PC-3 (cell line): Measurements from ENCODE around the gene GLT8D1. TPM values are rescaled to one million over a fixed set of nuclear protein-coding genes. Genes with fewer than 3 reads are reported as not detected.

ENCODE experiments used
- ATAC-seq: fragments of 200-7000 bp; cut with Tn5 transposase; 2 replicates; pipeline ENCODE4 v1.9.1; 2020; ENCODE audit warnings: mild to moderate bottlenecking, moderate library complexity
- BruUV-seq: library from RNA; stranded (reverse); fragments of 400-500 nt; replicated peaks from 2 replicates; lab custom pipeline; 2021; lab: Mats Ljungman, UMichigan
- CTCF ChIA-PET: fragments of 300-600 bp; sonication (Branson Sonifier 250); formaldehyde crosslinking; loops from one replicate; lab custom pipeline; 2022; ENCODE audit warnings: antibody characterized with exemption; lab: Charles Lee
- POLR2A ChIA-PET: fragments of 300-600 bp; sonication (Branson Sonifier 250); formaldehyde crosslinking; loops from one replicate; lab custom pipeline; 2022; ENCODE audit warnings: antibody characterized with exemption; ENCODE audit not compliant: unreplicated experiment; lab: Charles Lee
- DNase-seq: peaks from one replicate; pipeline ENCODE4 v3.0.0-alpha.2; 2015
- H2AFZ ChIP-seq: fragments of 300-600 bp; sonication (generic); 2 replicates; pipeline ENCODE4 v1.6.0; 2016; ENCODE audit warnings: antibody characterized with exemption, low read length
- H3F3A ChIP-seq: fragments of 300-600 bp; sonication (generic); one replicate; pipeline ENCODE4 v1.6.0; 2017; ENCODE audit warnings: antibody characterized with exemption, low read length, control low read depth, mild to moderate bottlenecking; ENCODE audit not compliant: unreplicated experiment
- H3K27ac ChIP-seq: fragments of 300-600 bp; sonication (generic); 2 replicates; pipeline ENCODE4 v1.5.1; 2016; ENCODE audit warnings: mild to moderate bottlenecking, low read length
- H3K27me3 ChIP-seq: fragments of 300-600 bp; sonication (generic); 2 replicates; pipeline ENCODE4 v1.6.1; 2016; ENCODE audit warnings: low read length, mixed read lengths
- H3K36me3 ChIP-seq: fragments of 300-600 bp; sonication (generic); 2 replicates; pipeline ENCODE4 v1.6.1; 2016; ENCODE audit warnings: low read depth, mixed run types, low read length, mixed read lengths
- H3K4me1 ChIP-seq: fragments of 300-600 bp; sonication (generic); 2 replicates; pipeline ENCODE4 v1.5.1; 2016; ENCODE audit warnings: low read length; ENCODE audit not compliant: insufficient read depth
- H3K4me2 ChIP-seq: fragments of 300-600 bp; sonication (generic); 2 replicates; pipeline ENCODE4 v1.6.0; 2016; ENCODE audit warnings: low read length
- H3K4me3 ChIP-seq: fragments of 300-600 bp; sonication (generic); 2 replicates; pipeline ENCODE4 v1.5.1; 2016; ENCODE audit warnings: mild to moderate bottlenecking, low read length, mixed read lengths
- H3K79me2 ChIP-seq: fragments of 300-600 bp; sonication (generic); 2 replicates; pipeline ENCODE4 v1.6.1; 2017; ENCODE audit warnings: low read length, mixed read lengths
- H3K9ac ChIP-seq: fragments of 300-600 bp; sonication (generic); 2 replicates; pipeline ENCODE4 v1.6.0; 2016; ENCODE audit warnings: mild to moderate bottlenecking, low read length
- H3K9me2 ChIP-seq: fragments of 300-600 bp; sonication (generic); replicated peaks from 2 replicates; pipeline ENCODE4 v1.6.1; 2016; ENCODE audit warnings: mixed run types, low read length, mixed read lengths
- H3K9me3 ChIP-seq: fragments of 300-600 bp; sonication (generic); 2 replicates; pipeline ENCODE4 v1.6.1; 2016; ENCODE audit warnings: low read length, mixed read lengths
- H4K20me1 ChIP-seq: fragments of 300-600 bp; sonication (generic); 2 replicates; pipeline ENCODE4 v1.6.1; 2016; ENCODE audit warnings: low read length, mixed read lengths
- CTCF ChIP-seq: fragments of 300-600 bp; sonication (generic); conservative IDR thresholded peaks from 2 replicates; pipeline ENCODE4 v1.5.1; 2017; ENCODE audit warnings: antibody characterized with exemption, low read depth, mild to moderate bottlenecking, low read length
- EZH2 ChIP-seq: fragments of 300-600 bp; sonication (generic); IDR thresholded peaks from one replicate; pipeline ENCODE4 v1.6.1; 2017; ENCODE audit warnings: antibody characterized with exemption, mild to moderate bottlenecking, low read length; ENCODE audit not compliant: unreplicated experiment
- EZH2phosphoT487 ChIP-seq: fragments of 300-600 bp; sonication (generic); IDR thresholded peaks from 2 replicates; pipeline ENCODE4 v1.6.1; 2018; ENCODE audit warnings: mild to moderate bottlenecking, antibody characterized with exemption, low read length, borderline replicate concordance
- intact Hi-C: fragments of 100-400 bp; cut with micrococcal nuclease; formaldehyde crosslinking; loops from 2 replicates; pipeline ENCODE4 v1.9.0; 2023
- total RNA-seq: library from RNA; depleted of rRNA; stranded (reverse); fragments of >200 nt; gene quantifications from 2 replicates; pipeline ENCODE4 v1.2.3, GENCODE V29; 2014

GLT8D1 gene
- total RNA-seq, 1 experiment from 2014 or later, result 70.2 TPM

- BruUV-seq, result no TSS peak
- POLR2A ChIA-PET, result no interaction called here
- no peak for TF ChIP-seq EZH2
- no peak overlapping the region for H3K4me2 ChIP-seq
- no peaks in the 10 kb centered on the region for H3K4me1 ChIP-seq
- no peaks in the 10 kb centered on the region for H3K9me3 ChIP-seq
- CTCF ChIA-PET, result no interaction called here
- DNase-seq (no peak), ATAC-seq (no peak)
- no peak overlapping the region for H3K9ac ChIP-seq
- no peak overlapping the region for H3K4me3 ChIP-seq
- peaks cover 50% of the 10 kb centered on the region for H3K36me3 ChIP-seq
- intact Hi-C loops, result no loop called here
- H3K27me3 ChIP-seq, result no peaks in the 10 kb centered on the region
- no peaks in the 10 kb centered on the region for H4K20me1 ChIP-seq
- H2AFZ ChIP-seq, result no peak overlapping the region
- no peak overlapping the region for H3K27ac ChIP-seq
- H3F3A ChIP-seq, result no peaks in the 10 kb centered on the region
- no peaks in the 10 kb centered on the region for H3K79me2 ChIP-seq
- no peaks in the 10 kb centered on the region for H3K9me2 ChIP-seq
Measured at GRCh38 chr3:52660046-52660445, 45.5 kb downstream of the GLT8D1 start.

DNA sequence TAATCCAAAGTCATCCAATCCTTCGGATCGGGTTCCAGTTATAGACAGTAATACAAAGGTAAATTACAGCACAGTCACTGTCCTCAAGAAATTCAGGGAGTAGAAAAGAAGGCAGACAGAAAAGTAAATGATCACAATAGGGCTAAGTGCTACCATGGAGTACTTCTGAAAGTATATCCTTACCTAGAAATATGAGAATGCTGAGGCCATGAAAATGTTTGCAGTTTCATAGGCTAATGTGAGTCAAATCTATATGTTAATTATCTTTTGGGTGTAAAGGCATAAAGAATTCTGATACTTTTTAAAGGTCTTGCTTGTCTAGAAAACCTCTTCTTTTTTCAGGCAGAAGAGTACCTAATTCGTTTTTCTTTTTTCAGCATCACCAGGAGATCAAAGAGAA is 49.7 kb downstream of the GLT8D1 start:
- TF ChIP-seq CTCF (no peak), EZH2phosphoT487 (no peak), EZH2 (no peak)
- Histone ChIP-seq H4K20me1 (no peaks in the 10 kb centered on the region), H3K4me1 (no peaks in the 10 kb centered on the region), H3K27me3 (no peaks in the 10 kb centered on the region), H3F3A (no peaks in the 10 kb centered on the region), H3K27ac (no peak overlapping the region), H3K4me2 (no peak overlapping the region), H2AFZ (no peak overlapping the region), H3K9ac (no peak overlapping the region), H3K79me2 (no peaks in the 10 kb centered on the region), H3K9me2 (no peaks in the 10 kb centered on the region), H3K4me3 (no peak overlapping the region), H3K9me3 (no peaks in the 10 kb centered on the region), H3K36me3 (peaks cover 33% of the 10 kb centered on the region)
- CTCF ChIA-PET, result no interaction called here
- POLR2A ChIA-PET, result no interaction called here
- BruUV-seq, result no TSS peak
- intact Hi-C loops, result no loop called here
- no peak for ATAC-seq
- DNase-seq, result no peak

DNA sequence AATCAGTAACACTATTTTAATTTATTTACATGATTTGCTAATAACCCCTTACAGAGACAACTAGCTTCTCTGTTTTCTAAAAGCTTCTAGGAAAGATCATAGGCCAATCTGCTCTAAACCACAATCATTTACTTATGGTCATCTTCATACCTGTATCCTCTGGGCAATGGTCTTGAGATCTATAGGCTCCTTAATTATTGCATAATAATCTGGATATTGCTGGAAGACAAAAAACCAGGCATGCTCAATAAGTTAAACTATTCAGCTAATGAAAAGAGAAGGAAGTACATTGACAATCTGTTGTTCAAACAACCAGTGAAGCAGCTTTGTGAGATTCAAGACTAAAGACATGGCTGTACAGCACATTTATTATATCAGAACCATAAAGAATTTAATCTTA is 54.0 kb downstream of the GLT8D1 start:
- Histone ChIP-seq H3K4me2 (no peak overlapping the region), H3K27me3 (no peaks in the 10 kb centered on the region), H3K4me3 (no peak overlapping the region), H3K36me3 (peaks cover 33% of the 10 kb centered on the region), H3K79me2 (no peaks in the 10 kb centered on the region), H3K9me2 (no peaks in the 10 kb centered on the region), H3K4me1 (no peaks in the 10 kb centered on the region), H3F3A (no peaks in the 10 kb centered on the region), H4K20me1 (no peaks in the 10 kb centered on the region), H3K9me3 (no peaks in the 10 kb centered on the region), H3K9ac (no peak overlapping the region), H2AFZ (no peak overlapping the region), H3K27ac (no peak overlapping the region)
- DNase-seq (no peak), ATAC-seq (no peak)
- no TSS peak for BruUV-seq
- ChIA-PET CTCF (no interaction called here), POLR2A (no interaction called here)
- TF ChIP-seq EZH2phosphoT487 (no peak), CTCF (no peak), EZH2 (no peak)
- intact Hi-C loops, result no loop called here
